Measurements from ENCODE around the gene COL25A1.

COL25A1 gene

DNA sequence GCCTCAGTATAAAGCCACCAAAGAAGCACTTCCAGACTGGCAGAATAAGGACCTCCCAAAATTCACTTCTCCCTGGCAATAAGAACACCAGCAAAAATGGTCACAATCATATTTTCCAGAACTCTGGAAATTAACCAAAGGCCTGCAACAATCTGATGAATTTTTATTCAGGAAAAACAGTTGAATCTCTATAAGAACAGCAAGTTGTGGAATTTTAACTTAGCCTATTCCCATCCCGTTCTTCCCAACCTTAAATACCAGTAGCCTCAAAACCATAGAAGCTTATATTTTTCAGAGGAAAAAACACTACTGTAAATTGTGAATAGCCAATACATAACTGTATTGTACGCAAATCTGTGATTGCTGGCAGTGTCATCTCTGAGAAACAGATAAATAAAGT lies 67.9 kb downstream of the COL25A1 start:
- H3K9ac ChIP-seq (ENCODE audit: low read length), result no peak overlapping the region
- H3K4me1 ChIP-seq (ENCODE audit: control insufficient read depth, insufficient read depth, low read length), result no peaks in the 10 kb centered on the region
- no peak overlapping the region for H3K4me3 ChIP-seq (ENCODE audit: low read length)
- H3K9me3 ChIP-seq (ENCODE audit: control insufficient read depth, low read length), result no peaks in the 10 kb centered on the region
- no peaks in the 10 kb centered on the region for H3K36me3 ChIP-seq (ENCODE audit: control insufficient read depth, insufficient read depth, low read length)
- no peaks in the 10 kb centered on the region for H3K27me3 ChIP-seq (ENCODE audit: control insufficient read depth, insufficient read depth, low read length)

DNA sequence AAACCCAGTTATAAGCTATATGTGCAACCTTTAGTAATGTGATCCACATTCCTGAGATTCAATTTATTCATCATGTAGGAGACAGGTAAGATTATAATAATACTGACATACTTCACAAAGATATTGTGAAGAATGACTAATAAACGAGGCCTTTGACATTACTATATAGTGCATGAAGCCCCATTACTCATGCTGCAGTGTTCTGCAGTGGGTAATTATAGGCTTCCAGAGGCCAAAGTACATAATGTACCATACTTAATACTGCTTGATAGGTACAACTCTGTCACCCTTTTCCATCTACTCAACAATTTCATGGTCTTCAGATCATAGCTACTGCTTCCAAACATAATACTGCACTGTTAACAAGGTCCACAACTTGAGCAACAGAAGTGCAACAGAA lies 68.9 kb downstream of the COL25A1 start:
- no peaks in the 10 kb centered on the region for H3K27me3 ChIP-seq (ENCODE audit: control insufficient read depth, insufficient read depth, low read length)

DNA sequence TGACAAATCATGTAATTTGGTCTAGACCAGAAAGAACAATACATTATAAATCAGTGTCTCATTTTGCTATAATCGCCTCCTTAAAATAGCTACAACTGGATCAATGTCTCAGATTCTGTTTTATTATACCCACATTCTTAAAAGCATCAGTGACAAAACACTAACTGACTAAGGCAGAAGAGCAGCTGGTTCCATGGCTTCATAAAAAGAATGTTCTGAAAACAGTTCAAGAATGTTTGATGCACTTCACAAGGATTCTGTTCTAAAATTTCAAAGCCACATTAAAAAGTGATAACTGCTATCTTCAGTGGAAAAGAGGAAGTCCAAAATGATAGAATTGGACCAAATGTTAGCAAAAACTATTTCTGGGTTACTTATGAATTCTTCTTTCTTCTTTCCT lies 69.8 kb downstream of the COL25A1 start:
- no peaks in the 10 kb centered on the region for H3K9me3 ChIP-seq (ENCODE audit: control insufficient read depth, low read length)
- H3K27me3 ChIP-seq (ENCODE audit: control insufficient read depth, insufficient read depth, low read length), result no peaks in the 10 kb centered on the region
- H3K4me1 ChIP-seq (ENCODE audit: control insufficient read depth, insufficient read depth, low read length), result no peaks in the 10 kb centered on the region
- no peak overlapping the region for H3K9ac ChIP-seq (ENCODE audit: low read length)
- H3K36me3 ChIP-seq (ENCODE audit: control insufficient read depth, insufficient read depth, low read length), result no peaks in the 10 kb centered on the region
- H3K4me3 ChIP-seq (ENCODE audit: low read length), result no peak overlapping the region

More for the DNA sequence above, 68.9 kb downstream of the COL25A1 start:
- Histone ChIP-seq H3K36me3 (ENCODE audit: control insufficient read depth, insufficient read depth, low read length) (no peaks in the 10 kb centered on the region), H3K9me3 (ENCODE audit: control insufficient read depth, low read length) (no peaks in the 10 kb centered on the region), H3K4me1 (ENCODE audit: control insufficient read depth, insufficient read depth, low read length) (no peaks in the 10 kb centered on the region), H3K4me3 (ENCODE audit: low read length) (no peak overlapping the region), H3K9ac (ENCODE audit: low read length) (no peak overlapping the region)

DNA sequence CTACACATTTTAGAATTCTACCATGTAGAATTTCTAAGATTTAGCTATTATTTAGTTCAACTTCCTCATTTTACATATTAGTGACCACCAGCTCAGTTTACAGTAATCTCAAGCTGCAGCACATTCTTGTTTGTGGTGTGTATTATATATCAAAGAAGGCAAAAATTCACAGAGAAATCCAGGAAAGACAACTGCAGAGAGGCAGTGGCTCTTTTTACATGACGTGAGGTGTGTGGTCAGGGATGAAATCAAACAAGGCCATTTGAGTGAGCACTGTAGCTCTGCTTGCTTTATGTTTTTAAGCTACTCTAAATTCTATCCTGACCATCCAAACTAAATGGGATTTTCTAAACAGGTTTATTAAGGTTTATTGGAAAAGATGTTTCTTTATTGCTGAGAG lies 71.1 kb downstream of the COL25A1 start:
- H3K9me3 ChIP-seq (ENCODE audit: control insufficient read depth, low read length), result no peaks in the 10 kb centered on the region
- no peak overlapping the region for H3K9ac ChIP-seq (ENCODE audit: low read length)
- no peaks in the 10 kb centered on the region for H3K27me3 ChIP-seq (ENCODE audit: control insufficient read depth, insufficient read depth, low read length)
- H3K36me3 ChIP-seq (ENCODE audit: control insufficient read depth, insufficient read depth, low read length), result no peaks in the 10 kb centered on the region
- no peaks in the 10 kb centered on the region for H3K4me1 ChIP-seq (ENCODE audit: control insufficient read depth, insufficient read depth, low read length)
- no peak overlapping the region for H3K4me3 ChIP-seq (ENCODE audit: low read length)

DNA sequence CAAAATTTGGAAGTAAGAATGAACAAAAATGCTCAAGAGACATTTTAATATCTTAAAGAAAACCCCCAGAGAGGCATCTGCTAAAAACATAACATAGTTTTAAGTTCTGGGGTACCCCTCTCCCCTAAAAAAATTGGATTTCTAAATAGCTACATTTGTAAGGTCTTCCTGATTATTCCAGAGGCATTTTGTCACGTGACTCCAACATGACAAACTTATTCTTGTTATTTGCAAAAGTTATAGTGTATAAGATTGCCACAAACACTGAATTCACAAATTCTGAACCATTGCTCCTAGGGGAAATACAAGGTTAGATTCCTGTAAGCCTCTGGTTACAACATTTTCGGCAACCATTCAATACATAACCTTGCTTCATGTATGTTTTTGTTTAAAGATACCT lies 73.4 kb downstream of the COL25A1 start:
- Histone ChIP-seq H3K9ac (ENCODE audit: low read length) (no peak overlapping the region), H3K36me3 (ENCODE audit: control insufficient read depth, insufficient read depth, low read length) (no peaks in the 10 kb centered on the region), H3K4me1 (ENCODE audit: control insufficient read depth, insufficient read depth, low read length) (no peaks in the 10 kb centered on the region), H3K27me3 (ENCODE audit: control insufficient read depth, insufficient read depth, low read length) (no peaks in the 10 kb centered on the region), H3K9me3 (ENCODE audit: control insufficient read depth, low read length) (no peaks in the 10 kb centered on the region), H3K4me3 (ENCODE audit: low read length) (no peak overlapping the region)

DNA sequence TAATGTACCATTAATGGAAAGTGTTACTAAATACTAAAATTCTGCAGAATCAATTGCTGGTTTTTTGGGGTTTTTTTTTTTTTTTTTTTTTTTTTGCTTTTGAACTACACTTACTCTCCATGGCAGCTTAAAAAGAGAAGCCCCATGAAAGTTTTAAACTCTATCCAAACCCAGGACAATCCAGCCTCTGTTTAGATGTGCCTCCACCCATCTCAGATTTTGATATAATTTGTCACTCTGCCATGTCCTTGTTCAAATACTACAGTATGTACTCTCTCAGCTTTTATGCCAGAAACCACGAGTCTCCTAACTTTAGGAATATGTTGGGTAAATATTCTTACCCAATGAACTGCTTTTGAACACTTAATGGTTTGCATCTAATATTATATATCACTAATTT lies 84.2 kb downstream of the COL25A1 start:
- no peaks in the 10 kb centered on the region for H3K4me1 ChIP-seq (ENCODE audit: control insufficient read depth, insufficient read depth, low read length)
- H3K9ac ChIP-seq (ENCODE audit: low read length), result no peak overlapping the region
- no peaks in the 10 kb centered on the region for H3K27me3 ChIP-seq (ENCODE audit: control insufficient read depth, insufficient read depth, low read length)
- H3K4me3 ChIP-seq (ENCODE audit: low read length), result no peak overlapping the region
- H3K36me3 ChIP-seq (ENCODE audit: control insufficient read depth, insufficient read depth, low read length), result no peaks in the 10 kb centered on the region
- H3K9me3 ChIP-seq (ENCODE audit: control insufficient read depth, low read length), result no peaks in the 10 kb centered on the region

DNA sequence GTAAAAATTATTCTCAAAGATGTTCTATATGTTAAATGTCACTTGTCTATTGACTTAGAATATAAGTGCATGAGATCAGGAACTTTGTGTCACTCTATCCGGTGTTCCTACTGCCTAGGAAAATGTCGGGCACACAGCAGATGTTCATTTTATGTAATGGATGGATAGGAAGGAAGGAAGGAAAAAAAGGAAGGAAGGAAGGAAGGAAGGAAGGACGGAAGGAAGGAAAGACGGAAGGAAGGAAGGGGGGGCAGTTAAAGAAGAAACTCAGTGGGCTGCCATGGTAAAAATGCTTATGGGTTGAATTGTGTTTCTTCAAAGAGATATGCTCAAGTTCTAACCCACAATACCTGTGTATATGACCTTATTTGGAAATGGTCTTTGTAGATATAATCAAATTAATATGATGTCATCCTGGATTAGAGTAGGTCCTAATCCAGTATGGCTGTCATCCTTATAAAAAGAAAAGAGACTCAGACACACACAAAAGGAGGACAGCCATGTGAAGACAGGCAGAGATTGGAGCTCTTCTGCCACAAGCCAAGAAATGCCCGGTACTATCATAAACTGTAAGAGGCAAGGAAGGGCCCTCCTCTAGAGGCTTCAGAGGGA lies 86.3 kb downstream of the COL25A1 start:
- Histone ChIP-seq H3K4me1 (ENCODE audit: control insufficient read depth, insufficient read depth, low read length) (no peaks in the 10 kb centered on the region), H3K4me3 (ENCODE audit: low read length) (no peak overlapping the region), H3K9me3 (ENCODE audit: control insufficient read depth, low read length) (no peaks in the 10 kb centered on the region), H3K9ac (ENCODE audit: low read length) (no peak overlapping the region), H3K27me3 (ENCODE audit: control insufficient read depth, insufficient read depth, low read length) (no peaks in the 10 kb centered on the region), H3K36me3 (ENCODE audit: control insufficient read depth, insufficient read depth, low read length) (no peaks in the 10 kb centered on the region)

DNA sequence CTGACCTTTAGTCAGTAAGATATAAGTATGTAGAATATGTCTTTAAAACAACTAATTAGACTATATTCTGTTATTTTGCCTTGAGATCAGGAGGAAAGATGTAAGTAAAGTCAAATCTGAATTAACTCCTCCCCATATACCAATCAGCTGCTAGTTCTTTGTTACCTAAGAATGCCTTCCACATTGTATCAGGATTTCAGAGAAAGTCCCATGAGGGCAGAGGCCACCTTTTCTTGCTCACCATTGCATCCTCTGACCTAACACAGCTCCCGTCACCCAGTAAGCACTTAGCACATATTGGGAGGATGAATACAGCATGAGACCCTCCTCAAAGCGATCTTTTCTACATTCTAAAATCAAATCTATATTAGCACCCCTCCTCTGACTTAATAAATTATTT lies 87.0 kb downstream of the COL25A1 start:
- Histone ChIP-seq H3K9ac (ENCODE audit: low read length) (no peak overlapping the region), H3K36me3 (ENCODE audit: control insufficient read depth, insufficient read depth, low read length) (no peaks in the 10 kb centered on the region), H3K4me3 (ENCODE audit: low read length) (no peak overlapping the region), H3K4me1 (ENCODE audit: control insufficient read depth, insufficient read depth, low read length) (no peaks in the 10 kb centered on the region), H3K27me3 (ENCODE audit: control insufficient read depth, insufficient read depth, low read length) (no peaks in the 10 kb centered on the region), H3K9me3 (ENCODE audit: control insufficient read depth, low read length) (no peaks in the 10 kb centered on the region)

DNA sequence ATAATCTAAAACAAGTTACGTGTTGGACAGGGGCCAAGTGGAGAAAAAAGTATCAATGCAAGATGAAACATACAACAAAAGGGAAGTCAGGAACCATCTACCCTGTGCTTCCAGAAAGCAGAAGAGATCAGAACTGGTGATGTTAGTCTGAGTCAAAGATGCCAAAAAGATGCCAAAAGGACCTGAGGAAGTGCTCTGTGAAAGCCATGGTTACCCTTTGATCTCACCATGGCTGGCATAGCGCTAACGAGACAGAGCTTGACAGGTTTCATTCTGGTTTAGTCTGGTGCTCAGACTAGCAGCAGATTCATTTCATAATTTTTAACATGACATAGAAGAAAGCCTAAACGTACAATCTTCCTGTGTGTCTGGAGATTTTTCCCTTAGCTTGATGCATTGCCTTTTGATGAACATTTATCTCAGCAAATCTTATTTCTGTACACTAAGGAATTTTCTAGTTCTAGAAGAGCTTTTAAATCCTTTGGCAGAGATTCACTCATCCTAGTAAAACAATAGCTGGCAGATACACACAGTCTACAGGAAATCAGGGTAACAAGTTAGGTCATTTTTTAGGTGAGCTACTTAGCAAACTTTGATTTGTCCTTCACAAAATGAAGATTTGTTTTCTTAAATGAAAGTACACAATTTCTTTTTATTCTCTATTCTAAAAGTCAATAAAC lies 87.7 kb downstream of the COL25A1 start:
- Histone ChIP-seq H3K9me3 (ENCODE audit: control insufficient read depth, low read length) (no peaks in the 10 kb centered on the region), H3K4me3 (ENCODE audit: low read length) (no peak overlapping the region), H3K9ac (ENCODE audit: low read length) (no peak overlapping the region), H3K4me1 (ENCODE audit: control insufficient read depth, insufficient read depth, low read length) (no peaks in the 10 kb centered on the region), H3K36me3 (ENCODE audit: control insufficient read depth, insufficient read depth, low read length) (no peaks in the 10 kb centered on the region), H3K27me3 (ENCODE audit: control insufficient read depth, insufficient read depth, low read length) (no peaks in the 10 kb centered on the region)

DNA sequence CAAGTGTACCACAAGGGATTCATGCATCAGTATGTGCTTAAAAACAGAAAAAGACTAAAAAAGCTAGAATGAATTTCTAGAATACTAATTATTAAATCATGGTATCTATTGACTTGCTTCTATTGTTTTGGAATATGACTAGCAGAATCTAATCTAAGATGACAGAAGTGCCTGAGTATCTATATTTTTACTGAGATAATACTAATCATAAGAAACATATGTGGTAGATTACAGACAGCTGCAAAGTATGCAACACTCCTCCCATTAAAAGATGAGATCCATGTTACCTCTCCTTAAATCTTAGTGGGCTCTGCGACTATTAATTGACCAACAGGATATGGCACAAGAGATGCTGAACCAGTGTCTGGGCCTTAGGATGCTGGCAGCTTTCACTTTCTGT lies 89.4 kb downstream of the COL25A1 start:
- Histone ChIP-seq H3K4me1 (ENCODE audit: control insufficient read depth, insufficient read depth, low read length) (no peaks in the 10 kb centered on the region), H3K27me3 (ENCODE audit: control insufficient read depth, insufficient read depth, low read length) (no peaks in the 10 kb centered on the region), H3K36me3 (ENCODE audit: control insufficient read depth, insufficient read depth, low read length) (no peaks in the 10 kb centered on the region), H3K4me3 (ENCODE audit: low read length) (no peak overlapping the region), H3K9ac (ENCODE audit: low read length) (no peak overlapping the region), H3K9me3 (ENCODE audit: control insufficient read depth, low read length) (no peaks in the 10 kb centered on the region)

DNA sequence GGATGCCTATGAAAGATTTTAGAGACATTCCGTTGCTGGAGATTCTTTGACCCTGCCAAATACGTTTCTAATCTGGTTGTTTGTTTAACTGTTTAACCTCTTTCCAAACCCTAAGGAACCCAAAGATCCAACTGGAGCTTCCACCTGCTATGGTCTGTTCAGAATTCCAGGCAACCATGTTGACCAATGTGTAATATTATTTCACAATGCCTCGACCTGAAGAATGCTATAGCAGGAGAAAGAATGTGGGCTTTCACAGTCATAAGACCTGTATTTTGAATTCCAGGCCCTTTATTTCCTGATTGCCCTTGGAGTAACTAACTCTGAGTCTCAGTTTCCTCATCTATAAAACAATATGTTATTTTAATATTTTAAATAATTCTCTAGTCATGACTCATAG lies 90.8 kb downstream of the COL25A1 start:
- Histone ChIP-seq H3K36me3 (ENCODE audit: control insufficient read depth, insufficient read depth, low read length) (no peaks in the 10 kb centered on the region), H3K4me1 (ENCODE audit: control insufficient read depth, insufficient read depth, low read length) (no peaks in the 10 kb centered on the region), H3K27me3 (ENCODE audit: control insufficient read depth, insufficient read depth, low read length) (no peaks in the 10 kb centered on the region), H3K9ac (ENCODE audit: low read length) (no peak overlapping the region), H3K4me3 (ENCODE audit: low read length) (no peak overlapping the region), H3K9me3 (ENCODE audit: control insufficient read depth, low read length) (no peaks in the 10 kb centered on the region)

DNA sequence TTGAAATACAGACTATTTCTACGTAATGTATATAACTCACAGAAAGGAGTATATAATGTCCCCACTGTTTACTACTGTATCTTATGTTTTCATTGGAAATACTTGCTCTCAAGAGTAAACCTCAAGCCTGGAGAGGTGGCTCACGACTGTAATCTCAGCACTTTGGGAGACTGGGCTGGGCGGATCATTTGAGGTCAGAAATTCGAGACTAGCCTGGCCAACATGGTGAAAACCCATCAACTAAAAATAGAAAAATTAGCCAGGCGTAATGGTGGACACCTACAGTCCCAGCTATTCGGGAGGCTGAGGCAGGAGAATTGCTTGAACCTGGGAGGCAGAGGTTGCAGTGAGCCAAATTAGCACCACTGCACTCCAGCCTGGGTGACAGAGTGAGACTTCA lies 92.8 kb downstream of the COL25A1 start:
- Histone ChIP-seq H3K4me1 (ENCODE audit: control insufficient read depth, insufficient read depth, low read length) (no peaks in the 10 kb centered on the region), H3K36me3 (ENCODE audit: control insufficient read depth, insufficient read depth, low read length) (no peaks in the 10 kb centered on the region), H3K4me3 (ENCODE audit: low read length) (no peak overlapping the region), H3K9me3 (ENCODE audit: control insufficient read depth, low read length) (no peaks in the 10 kb centered on the region), H3K27me3 (ENCODE audit: control insufficient read depth, insufficient read depth, low read length) (no peaks in the 10 kb centered on the region), H3K9ac (ENCODE audit: low read length) (no peak overlapping the region)

DNA sequence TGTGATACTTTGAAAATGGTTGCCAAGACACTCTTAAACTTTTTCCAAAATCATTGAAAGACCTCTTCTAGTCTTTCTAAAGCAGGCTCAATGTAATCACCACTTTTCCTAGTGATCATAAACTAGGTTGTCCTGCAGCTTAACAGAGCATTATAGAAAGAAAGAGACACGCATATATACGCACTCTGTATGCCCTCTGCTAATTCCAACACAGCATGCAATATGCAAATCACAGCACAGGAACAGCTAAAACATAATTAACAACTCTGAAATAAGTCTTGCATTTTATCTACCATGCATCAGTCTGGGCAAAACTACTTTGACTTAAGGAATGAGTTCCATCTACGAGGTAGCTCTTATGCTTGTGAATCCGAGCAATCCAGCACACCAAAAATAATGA lies 94.6 kb downstream of the COL25A1 start:
- no peak overlapping the region for H3K9ac ChIP-seq (ENCODE audit: low read length)
- no peak overlapping the region for H3K4me3 ChIP-seq (ENCODE audit: low read length)
- no peaks in the 10 kb centered on the region for H3K36me3 ChIP-seq (ENCODE audit: control insufficient read depth, insufficient read depth, low read length)
- H3K4me1 ChIP-seq (ENCODE audit: control insufficient read depth, insufficient read depth, low read length), result no peaks in the 10 kb centered on the region
- H3K27me3 ChIP-seq (ENCODE audit: control insufficient read depth, insufficient read depth, low read length), result no peaks in the 10 kb centered on the region
- H3K9me3 ChIP-seq (ENCODE audit: control insufficient read depth, low read length), result no peaks in the 10 kb centered on the region

Measured in mucosa of stomach (tissue), 1 donor.